NOMO-1 treated with dmso at 0.1 percent for 144 hours (cell line): Measurements from ENCODE around the gene ZNF805.
A peak's percentile ranks its signal among the peaks of the same experiment; 100 is the strongest.
"Not testable (repeated sequence)": the region's sequence is repeated elsewhere in the genome, so short reads cannot be mapped to it uniquely, and the experiment has no call there.

Experiments
- DNase-seq: peaks from one replicate; lab custom pipeline; 2025; ENCODE audit not compliant: unreplicated experiment; lab: John Stamatoyannopoulos, UW

The ZNF805 gene

DNA sequence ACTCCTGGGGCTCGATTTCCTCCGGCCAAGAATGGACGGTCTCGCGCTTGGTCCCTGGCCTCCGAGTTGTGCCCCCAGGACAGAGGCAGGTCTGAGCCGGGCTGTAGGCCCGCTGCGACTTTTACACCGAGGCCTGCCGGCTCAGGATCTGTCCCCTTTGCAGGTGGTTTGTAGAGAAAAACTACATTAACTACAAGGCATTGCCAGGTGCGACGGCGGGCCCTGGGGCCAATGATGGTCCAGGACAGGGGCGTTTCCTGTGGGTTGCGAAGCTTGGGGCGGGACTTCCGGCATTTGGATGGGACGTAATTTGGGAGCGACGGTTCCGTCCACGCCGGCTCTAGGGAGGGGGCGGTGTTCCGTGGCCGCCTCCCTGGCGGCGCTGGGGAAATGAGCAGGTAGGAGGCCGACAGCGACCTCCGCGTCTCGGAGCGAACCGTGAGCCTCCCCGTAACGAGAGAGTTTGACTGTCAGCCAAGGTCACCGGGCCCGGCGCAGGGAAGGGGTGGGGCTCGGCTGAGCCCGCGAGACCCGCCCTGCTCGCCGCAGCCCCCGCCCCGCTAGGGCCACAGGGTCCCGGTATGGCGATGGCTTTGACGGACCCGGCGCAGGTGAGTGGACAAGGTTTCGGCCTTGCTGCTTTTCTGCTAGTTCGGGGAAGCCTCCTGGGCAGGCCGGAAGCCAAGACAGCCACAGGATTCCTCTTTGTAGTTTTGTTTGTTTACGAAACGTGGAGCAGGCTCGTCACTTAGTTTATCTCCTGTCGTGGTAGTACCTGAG is at the start of gene ZNF805:
TSS of gene ZNF805 (plus strand) at position 322 of the 780 bp plus-strand sequence. CDS start at position 582, 260 bp downstream.
- DNase-seq: peak; percentile 84

DNA sequence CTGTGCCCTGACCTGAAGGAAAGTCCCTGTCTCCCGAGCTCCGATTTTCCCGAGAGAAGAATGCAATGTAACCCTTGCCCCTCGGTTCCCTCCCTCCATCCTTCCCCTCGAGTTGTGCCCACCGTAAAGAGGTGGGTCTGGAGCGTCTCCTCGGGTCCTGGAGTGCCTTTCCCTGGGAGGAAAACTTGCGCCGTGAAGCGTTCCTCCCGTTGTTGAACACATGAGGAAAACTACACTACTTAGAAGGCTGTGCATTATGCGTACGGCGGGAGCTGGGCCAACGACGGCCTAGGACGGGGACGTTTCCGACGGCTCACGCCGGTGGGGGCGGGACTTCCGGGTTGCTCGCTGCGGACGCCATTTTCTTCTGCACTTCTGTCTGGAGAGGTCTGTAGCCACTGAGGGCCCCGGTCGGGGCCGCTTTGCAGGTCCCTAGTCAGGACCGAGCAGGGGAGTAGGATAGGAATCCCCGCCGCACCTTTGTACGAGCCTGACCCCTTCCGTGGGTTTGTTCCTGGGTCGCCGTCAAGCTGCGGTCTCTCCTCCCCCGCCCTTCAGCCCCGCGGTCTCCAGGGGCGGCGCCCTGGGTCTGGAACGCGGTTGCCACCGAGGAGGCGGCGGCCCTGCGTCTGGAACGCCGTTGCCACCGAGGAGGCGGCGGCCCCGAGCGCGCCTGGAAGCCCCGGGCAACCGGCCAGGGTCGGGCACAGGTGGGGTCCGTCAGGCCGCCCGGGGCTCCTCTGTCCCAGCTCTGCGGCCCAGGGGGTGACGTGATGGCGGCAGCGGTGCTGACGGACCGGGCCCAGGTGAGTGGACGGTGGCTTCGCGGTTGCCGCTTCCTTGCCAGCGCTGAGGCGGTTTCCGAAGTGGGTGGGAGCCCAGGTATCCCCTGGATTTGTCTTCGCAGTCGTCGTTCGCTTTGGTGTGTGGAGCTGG is 49.0 kb upstream of the ZNF805 start, which contains the start of gene ZNF264:
TSS of gene ZNF264 (plus strand) at position 360 of the 936 bp plus-strand sequence. CDS start at position 774, 414 bp downstream.
- DNase-seq: peak; percentile 78

DNA sequence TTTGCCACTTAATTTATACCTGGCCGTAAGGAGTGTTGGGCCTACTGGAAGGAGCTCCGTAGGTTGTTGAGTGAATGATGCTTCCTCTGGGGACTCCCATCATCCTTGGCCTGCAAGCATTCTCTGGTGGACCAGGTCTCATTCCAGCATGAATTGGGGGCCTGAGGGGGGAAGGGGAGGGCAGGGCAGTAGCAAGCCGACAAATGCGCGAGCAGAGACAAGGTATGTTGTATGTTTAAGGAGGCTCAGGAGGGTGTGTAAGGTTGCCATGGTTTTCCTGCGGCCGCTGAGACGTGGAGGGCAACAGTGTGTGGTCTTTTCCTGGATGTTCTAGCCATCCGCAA is 48.4 kb upstream of the ZNF805 start:
- DNase-seq: no peak

DNA sequence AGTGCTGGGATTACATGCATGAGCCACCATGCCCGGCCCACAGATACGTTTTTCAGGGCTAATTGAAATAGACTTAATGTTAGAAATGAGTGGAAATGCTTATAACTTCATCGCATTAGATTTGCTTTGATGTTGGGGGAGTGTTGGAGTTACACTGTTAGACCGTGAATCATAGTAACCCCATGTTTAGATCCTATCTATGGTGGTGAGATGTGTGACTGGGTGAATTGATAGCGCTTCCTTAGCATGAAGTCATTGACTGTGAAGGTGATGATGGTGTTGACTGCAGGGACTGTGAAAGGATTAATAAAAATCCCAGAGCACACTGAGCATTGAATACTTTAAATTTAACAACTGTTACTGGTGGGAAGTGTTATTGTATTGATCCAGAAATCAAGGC is 47.4 kb upstream of the ZNF805 start:
- no peak for DNase-seq

DNA sequence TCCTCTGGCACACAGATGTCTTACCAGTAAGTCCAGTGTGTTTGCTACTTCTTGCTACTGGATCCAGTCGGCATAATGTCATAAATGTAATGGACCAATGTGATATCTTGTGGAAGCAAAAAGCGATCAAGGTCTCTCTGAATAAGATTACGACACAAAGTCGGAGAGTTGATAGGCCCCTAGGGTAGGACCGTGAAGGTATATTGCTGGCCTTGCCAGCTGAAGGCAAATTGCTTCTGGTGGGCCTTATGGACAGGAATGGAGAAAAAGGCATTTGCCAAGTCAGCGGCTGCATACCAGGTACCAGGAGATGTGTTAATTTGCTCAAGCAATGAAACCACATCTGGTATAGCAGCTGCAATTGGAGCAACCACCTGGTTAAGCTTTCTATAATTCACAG is 42.6 kb upstream of the ZNF805 start:
- not testable (repeated sequence) for DNase-seq

DNA sequence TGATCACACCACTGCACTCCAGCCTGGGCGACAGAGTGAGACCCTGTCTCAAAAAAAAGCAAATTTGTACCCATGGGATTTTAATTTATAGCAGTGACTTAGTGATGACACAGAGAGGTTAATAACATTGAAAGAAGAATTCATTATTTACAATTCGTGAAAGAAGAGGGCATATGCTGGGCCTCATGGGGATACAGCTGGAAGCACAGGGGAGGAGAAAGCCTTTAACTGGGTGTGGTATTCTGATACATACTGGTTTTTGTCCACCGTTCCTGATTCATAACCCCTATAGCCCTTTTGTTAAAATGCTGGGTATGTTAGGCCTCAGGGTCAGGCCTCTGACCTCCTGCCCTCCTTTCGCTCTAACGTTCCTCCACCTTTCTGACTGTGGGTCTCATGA is 38.3 kb upstream of the ZNF805 start:
- no peak for DNase-seq

DNA sequence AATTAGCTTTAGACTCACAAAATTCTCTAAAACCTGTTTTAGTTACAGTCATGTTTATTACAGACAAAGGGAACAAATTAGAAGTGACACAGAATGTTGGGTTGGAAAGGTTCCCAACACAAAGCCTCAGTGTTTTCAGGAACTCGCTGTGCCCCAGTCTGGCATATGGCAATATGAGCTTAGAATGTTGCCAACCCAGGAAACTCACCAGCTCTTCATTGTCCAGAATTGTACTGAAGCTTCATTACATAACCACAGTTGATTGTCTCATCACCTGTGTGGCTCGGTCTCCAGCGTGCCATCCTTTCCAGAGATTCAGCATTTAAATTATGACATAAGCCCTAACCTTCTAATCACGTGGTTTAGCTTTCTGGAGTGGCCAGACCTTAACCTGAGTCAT is 30.1 kb upstream of the ZNF805 start:
- DNase-seq: no peak

DNA sequence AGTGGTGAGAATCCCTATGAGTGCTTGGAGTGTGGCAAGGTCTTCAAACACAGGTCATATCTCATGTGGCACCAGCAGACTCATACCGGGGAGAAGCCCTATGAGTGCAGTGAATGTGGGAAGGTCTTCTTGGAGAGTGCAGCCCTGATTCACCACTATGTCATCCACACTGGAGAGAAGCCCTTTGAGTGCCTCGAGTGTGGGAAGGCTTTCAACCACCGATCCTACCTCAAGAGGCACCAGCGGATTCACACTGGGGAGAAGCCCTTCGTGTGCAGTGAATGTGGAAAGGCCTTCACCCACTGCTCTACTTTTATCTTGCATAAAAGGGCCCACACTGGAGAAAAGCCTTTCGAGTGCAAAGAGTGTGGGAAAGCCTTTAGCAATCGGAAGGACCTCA is 28.3 kb upstream of the ZNF805 start:
- no peak for DNase-seq

DNA sequence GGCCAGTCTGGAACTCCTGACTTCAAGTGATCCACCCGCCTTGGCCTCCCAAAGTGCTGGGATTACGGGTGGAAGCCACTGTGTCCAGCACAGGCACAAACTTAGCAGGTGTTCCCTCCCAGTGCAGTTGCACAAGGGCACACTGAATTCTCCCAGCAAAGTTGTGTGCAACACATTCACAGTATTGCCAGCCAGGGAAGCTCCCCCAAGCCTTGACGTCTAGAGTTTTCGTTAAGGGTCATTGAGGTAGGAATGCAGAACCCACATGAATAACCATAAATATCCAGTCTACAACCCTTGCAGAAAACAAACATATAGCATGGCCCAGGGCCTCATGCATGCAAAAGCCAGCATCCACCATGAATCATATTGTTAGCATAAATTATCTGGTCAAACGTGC is 12.9 kb upstream of the ZNF805 start:
- no peak for DNase-seq

DNA sequence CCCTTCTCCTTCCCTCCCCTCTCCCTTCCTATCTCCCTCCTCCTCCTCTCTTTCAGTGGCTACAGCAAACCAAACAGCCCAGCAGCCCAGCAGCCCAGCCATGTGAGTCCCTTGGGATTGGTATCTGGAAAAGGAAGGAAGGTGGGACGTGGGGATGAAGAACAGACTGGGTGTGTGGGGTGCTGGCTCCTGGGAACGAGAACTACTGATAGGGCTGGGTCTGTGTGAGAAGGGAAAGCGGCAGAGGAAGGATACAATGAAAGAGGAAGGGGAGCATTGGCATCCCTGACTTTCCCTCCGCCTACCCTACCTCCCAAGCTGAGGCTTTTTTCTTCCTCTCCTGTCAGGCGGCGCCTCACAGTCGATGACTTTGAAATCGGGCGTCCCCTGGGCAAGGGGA is 8.7 kb upstream of the ZNF805 start:
- no peak for DNase-seq

DNA sequence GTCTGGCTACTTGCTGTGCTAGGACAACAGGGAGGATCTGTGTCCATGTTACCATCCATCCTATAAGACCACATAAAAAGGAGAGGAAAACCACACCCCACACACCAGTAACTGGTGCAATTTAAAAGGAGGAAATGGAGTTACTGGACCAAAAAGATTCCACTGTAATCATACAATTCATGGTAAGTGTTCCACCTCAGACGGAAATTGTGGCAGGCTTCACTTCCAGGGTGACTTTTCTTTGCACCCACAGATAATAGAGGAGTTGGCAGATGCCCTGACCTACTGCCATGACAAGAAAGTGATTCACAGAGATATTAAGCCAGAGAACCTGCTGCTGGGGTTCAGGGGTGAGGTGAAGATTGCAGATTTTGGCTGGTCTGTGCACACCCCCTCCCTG is 7.2 kb upstream of the ZNF805 start:
- no peak for DNase-seq

DNA sequence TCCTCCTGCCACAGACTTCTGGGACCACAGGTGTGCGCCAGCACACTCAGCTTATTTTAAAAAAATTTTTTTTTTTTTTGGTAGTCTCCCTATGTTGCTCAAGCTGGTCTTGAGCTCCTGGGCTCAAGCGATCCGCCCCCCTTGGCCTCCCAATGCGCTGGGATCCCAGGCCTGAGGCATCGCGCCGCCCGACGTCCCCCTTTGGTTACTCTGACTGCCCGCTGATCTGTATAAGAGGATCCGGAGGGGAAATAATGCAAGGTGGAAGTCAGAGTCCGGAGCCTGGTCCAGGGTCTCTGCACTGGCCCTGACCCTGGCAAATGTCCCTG is 486 bp upstream of the ZNF805 start:
- no peak for DNase-seq

DNA sequence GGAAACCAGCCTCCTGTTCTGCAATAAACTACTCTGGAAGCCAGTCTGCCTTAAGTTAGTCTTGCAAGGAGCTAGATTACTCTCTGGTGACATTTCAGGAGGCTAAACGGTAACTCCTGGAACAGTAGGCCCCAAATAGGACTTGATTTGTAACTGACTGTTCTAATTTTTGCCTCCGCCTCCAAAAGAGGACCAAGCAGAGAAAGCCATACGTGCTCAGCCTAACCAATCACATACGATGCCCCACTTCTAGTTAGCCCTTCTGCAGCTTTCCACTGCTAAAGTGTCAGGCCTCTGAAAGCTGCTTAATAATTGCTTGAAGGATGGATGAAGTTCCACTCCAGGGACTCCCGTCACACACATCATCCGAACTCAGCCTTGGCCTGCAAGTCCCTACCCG is 744 bp downstream of the ZNF805 start:
- no peak for DNase-seq

DNA sequence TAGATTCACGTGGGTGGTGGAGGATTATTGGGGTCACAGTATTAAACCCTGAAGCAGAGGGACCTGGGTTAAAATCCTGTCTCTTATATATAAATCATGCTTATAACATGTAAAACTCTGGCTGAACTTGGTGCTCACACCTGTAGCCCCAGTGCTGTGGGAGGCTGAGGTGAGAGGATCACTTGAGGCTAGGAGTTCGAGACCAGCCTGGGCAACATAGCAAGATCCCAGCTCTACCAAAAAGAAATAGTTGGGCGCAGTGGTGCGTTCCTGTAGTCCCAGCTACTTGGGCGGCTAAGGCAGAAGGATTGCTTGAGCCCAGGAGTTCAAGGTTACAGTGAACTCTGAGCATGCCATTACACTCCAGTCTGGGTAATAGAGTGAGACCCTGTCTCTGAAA is 2.4 kb downstream of the ZNF805 start:
- DNase-seq: no peak

DNA sequence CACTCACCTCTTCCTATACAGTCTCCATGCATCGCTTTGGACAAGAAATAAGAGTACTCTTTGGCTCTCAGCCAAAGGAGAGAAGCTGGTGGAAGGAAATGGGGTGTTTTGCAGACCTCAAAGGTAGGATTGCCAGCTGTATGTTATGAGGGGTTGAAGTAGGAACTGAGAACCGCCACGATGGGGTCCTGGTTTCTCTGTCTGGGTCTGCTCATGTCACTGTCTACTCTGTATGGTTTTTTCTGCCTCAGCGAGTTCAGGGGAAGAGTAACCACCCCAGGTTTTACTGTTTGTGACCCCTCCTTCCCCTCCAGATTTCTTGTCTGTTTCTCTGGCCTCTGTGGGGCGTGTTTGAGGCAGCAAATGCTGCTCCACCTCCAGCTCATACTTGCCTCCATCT is 4.1 kb downstream of the ZNF805 start:
- DNase-seq: no peak

DNA sequence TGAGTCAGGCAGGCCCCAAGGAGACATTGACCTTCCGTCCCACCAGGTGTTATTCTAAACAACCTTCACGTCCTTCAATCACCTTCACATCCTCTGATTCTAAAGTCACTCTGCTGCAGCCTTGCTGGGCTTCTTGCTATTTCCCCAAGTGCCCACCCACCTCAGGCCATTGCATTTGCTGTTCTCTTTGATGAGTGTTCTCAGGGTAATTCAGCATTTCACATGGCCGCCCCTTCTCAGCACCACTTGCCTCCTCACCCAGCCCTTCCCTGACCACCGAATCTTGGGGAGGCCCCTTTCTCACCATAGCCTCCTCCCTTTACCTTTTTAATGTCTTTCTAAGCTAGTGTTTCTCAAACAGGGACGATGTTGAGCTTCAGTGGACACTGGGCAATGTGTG is 4.6 kb downstream of the ZNF805 start:
- no peak for DNase-seq

DNA sequence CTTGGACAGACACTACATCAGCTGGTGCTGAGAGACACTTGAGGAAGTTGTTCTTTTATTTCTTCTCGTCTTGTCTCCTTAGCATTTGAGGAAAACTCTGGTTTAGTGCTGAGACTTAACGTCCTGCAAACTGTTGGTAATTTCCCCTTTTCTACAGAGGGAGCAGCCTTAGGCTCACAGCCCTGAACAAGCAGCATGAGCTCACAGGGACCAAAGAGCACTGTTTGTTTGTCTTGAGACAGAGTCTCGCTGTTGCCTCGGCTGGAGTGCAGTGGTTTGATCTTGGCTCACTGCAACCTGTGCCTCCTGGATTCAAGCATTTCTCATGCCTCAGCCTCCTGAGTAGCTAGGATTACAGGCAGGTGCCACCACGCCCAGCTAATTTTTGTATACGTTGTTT is 5.5 kb downstream of the ZNF805 start:
- DNase-seq: no peak

DNA sequence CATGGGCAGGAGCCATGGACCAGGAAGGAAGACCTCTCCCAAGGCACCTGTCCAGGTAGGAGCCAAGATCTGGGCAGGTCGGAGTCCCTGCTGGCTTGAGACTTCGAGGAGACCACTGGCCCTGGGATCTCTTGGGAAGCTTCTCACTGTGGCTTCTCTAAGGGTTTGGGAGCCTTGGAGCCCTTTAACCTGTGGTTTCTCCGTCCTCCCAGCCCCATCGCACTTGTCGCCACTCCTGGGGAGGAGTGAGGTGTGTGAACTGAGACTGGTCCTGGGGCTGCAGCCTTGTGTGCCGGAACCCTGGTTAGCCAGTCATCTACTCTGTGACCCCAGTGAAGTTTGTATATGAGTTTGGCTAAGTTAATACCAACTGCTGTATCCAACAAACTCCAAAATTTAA is 8.2 kb downstream of the ZNF805 start:
- no peak for DNase-seq

DNA sequence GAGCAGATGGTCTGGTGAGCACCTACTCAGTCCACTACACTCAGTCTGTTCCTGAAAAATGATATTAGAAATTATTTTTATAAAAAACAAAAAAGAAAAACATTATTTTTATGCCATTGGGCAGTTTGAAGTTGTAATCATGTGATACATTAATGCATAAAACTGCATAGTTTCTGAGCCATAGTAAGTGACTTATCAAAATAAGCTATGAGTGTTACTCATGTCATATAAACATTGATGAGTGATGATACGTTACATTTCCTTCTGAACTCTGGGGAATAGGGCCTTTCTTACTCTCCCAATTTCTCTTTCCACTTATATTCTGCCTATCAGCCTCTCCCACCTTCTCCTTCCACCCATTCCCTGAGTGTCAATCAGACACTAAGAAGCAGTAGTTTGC is 8.9 kb downstream of the ZNF805 start:
- no peak for DNase-seq

DNA sequence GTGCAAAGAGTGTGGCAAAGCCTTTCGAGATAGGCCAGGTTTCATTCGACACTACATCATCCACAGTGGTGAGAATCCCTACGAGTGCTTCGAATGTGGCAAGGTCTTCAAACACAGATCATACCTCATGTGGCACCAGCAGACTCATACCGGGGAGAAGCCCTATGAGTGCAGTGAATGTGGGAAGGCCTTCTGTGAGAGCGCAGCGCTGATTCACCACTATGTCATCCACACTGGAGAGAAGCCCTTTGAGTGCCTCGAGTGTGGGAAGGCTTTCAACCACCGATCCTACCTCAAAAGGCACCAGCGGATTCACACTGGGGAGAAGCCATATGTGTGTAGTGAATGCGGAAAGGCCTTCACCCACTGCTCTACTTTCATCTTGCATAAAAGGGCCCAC is 13.3 kb downstream of the ZNF805 start:
- DNase-seq: not testable (repeated sequence)

DNA sequence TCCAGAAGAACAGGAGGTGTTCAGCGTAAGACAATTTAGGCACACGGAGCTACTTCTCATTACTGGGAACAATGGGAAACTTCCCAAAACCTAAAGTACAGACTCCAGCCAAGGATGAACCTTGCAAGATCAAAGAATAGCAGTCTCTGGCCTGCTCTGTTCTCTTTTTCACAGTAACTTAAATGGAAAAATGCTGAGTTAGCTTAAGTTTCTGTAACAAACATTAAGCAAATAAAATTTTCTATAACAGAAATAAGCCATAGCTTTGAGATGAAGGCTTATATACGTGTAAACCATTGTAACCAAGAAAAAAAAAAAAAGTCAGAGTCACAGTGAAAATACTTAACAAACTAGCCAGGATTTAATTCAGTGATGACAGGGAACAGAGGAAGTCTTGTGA is 21.6 kb downstream of the ZNF805 start:
- DNase-seq: no peak

DNA sequence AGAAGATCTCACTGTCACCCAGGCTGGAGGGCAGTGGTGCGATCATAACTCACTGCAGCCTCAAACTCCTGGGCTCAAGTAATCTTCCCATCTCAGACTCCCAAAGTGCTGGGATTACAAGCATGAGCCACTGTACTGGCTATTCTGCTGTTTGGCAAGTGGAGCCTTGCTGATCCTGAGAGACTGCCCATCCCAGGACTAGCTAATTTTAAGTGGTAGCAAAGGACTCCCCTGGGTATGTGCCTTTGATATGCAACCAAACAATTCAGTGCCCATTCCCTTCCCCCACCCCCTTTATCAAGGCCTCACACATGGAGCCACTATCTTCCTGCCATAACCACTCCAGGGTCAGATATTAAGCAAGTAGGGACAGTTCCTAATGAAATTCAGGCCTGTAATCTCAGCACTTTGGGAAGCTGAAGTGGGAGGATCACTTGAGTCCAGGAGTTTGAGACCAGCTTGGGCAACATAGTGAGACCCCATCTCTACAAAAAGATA is 22.9 kb downstream of the ZNF805 start:
- DNase-seq: no peak
